ENCODE measurements around the gene GPR183.
A peak's percentile ranks its signal among the peaks of the same experiment; 100 is the strongest.

Gene GPR183

DNA sequence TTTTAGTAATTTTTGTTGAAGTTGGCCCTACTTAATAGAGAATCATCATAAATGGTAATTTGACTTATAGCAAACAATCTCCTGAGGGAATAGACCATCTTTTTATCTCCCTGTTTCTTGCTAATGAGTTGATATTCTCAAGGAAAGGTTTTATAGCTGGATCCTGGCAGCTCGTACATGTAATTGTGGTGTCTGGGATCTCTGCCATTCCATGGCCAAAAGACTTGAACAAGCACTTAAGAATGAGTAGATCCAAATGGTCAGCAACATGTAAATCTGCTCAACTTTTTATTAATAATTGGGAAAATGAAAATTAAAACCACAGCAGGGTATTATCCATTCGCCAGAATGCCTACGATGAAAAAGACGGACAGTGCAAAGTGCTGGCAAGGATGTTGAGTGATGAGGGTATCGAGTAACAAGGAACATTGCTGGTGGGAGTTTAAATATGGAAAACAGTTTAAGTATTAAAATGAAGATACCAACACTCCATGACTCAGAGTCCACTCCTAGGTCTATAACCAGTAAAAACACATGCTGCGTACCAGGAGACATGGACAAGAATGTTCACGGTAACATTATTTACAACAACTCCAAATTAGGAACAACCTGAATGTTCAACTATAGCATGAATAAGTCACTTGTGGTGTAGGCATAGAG is 43.9 kb downstream of the GPR183 start:
- peaks cover 3% of the 10 kb centered on the region for H3K36me3 ChIP-seq (ENCODE audit: control insufficient read depth, insufficient read depth, low read length)
- TF ChIP-seq, protein P1, sequence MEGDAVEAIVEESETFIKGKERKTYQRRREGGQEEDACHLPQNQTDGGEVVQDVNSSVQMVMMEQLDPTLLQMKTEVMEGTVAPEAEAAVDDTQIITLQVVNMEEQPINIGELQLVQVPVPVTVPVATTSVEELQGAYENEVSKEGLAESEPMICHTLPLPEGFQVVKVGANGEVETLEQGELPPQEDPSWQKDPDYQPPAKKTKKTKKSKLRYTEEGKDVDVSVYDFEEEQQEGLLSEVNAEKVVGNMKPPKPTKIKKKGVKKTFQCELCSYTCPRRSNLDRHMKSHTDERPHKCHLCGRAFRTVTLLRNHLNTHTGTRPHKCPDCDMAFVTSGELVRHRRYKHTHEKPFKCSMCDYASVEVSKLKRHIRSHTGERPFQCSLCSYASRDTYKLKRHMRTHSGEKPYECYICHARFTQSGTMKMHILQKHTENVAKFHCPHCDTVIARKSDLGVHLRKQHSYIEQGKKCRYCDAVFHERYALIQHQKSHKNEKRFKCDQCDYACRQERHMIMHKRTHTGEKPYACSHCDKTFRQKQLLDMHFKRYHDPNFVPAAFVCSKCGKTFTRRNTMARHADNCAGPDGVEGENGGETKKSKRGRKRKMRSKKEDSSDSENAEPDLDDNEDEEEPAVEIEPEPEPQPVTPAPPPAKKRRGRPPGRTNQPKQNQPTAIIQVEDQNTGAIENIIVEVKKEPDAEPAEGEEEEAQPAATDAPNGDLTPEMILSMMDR (IDR thresholded peaks at IDR 0.05; ENCODE audit: insufficient read depth, low read length, poor library complexity, severe bottlenecking), result no peak
- no peaks in the 10 kb centered on the region for H3K27me3 ChIP-seq (replicated peaks; ENCODE audit: control insufficient read depth, insufficient read depth, low read length)

GRCh38 chr13:99261059-99261458 is 46.1 kb downstream of the GPR183 start:
- TF ChIP-seq, protein P1 (IDR thresholded peaks at IDR 0.05; ENCODE audit: insufficient read depth, low read length, poor library complexity, severe bottlenecking), result no peak
- no peak for DNase-seq (ENCODE audit: extremely low read depth, insufficient read length)
- Histone ChIP-seq H3K36me3 (ENCODE audit: control insufficient read depth, insufficient read depth, low read length) (peaks cover 2% of the 10 kb centered on the region), H3K27me3 (replicated peaks; ENCODE audit: control insufficient read depth, insufficient read depth, low read length) (no peaks in the 10 kb centered on the region), H3K4me3 (replicated peaks; ENCODE audit: low read depth, low read length) (no peak overlapping the region)

More for the DNA sequence above, 43.9 kb downstream of the GPR183 start:
- H3K4me3 ChIP-seq (replicated peaks; ENCODE audit: low read depth, low read length), result no peak overlapping the region
- no peak for DNase-seq (ENCODE audit: extremely low read depth, insufficient read length)

DNA sequence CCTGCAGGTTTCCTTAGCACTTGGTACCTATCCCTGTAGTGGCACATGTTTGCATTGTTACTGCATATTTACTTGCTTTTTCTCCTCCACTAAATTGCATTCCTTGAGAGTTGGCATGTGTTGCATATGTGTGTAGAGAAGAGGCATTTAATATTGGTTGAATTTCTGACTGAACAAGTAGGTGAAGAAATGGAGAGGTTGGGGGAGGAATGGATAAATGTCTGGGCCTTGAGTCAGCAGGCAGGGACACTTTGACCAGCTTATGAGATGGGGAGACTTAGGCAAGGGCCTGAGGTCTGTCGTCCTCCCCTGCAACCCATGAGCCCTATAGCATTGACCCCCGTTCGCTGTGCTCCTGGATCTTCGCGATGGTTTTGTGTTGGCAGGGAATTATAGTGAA is 47.0 kb downstream of the GPR183 start:
- Histone ChIP-seq H3K4me3 (replicated peaks; ENCODE audit: low read depth, low read length) (no peak overlapping the region), H3K36me3 (ENCODE audit: control insufficient read depth, insufficient read depth, low read length) (peaks cover 3% of the 10 kb centered on the region), H3K27me3 (replicated peaks; ENCODE audit: control insufficient read depth, insufficient read depth, low read length) (no peaks in the 10 kb centered on the region)
- no peak for DNase-seq (ENCODE audit: extremely low read depth, insufficient read length)
- TF ChIP-seq, protein P1 (IDR thresholded peaks at IDR 0.05; ENCODE audit: insufficient read depth, low read length, poor library complexity, severe bottlenecking), result no peak

GRCh38 chr13:99258946-99259345 is 48.3 kb downstream of the GPR183 start:
- peaks cover 6% of the 10 kb centered on the region for H3K36me3 ChIP-seq (ENCODE audit: control insufficient read depth, insufficient read depth, low read length)
- no peaks in the 10 kb centered on the region for H3K27me3 ChIP-seq (replicated peaks; ENCODE audit: control insufficient read depth, insufficient read depth, low read length)
- H3K4me3 ChIP-seq (replicated peaks; ENCODE audit: low read depth, low read length), result no peak overlapping the region
- TF ChIP-seq, protein P1 (IDR thresholded peaks at IDR 0.05; ENCODE audit: insufficient read depth, low read length, poor library complexity, severe bottlenecking), result no peak
- DNase-seq (ENCODE audit: extremely low read depth, insufficient read length), result peak; percentile 64

DNA sequence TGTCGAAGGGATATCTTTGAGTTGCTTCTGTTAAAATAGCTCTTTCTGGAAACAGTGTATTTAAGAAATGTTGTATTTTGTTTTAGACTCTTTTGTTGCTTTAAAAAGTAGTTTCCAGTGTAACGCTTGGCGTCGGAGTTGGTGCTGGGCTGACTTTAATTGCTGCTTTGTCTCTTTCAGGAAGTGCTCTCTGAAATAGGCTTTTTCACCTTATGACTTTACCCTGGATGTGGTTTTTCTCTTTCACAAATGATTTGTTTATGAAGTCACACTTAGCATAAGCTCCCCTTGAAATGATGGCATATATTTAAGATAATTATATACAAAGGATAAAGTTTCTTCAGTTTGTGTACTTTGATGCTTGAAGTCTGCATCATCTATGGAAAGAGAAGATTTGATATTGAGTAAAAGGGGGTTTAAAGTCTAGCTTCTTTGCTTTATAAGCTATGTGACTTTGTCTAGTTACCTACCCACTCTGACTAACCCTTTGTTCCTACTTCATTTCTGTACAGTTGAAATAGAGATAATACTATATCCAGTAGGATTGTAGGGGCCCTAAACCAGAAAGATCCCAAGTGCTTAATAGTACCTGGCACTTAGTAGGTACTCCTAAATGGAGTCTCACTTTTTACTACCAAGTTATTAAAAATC is 48.9 kb downstream of the GPR183 start, which contains the start of gene GPR18:
GPR18 (minus strand) TSS at position 170 of the 651 bp plus-strand sequence. CDS start 2,507 bp downstream, outside the sequence.
- peaks cover 6% of the 10 kb centered on the region; the same call in 1 of the 2 replicates for H3K36me3 ChIP-seq (ENCODE audit: control insufficient read depth, insufficient read depth, low read length)
- TF ChIP-seq, protein P1 (IDR thresholded peaks at IDR 0.05; ENCODE audit: insufficient read depth, low read length, poor library complexity, severe bottlenecking), result no peak
- no peaks in the 10 kb centered on the region for H3K27me3 ChIP-seq (replicated peaks; ENCODE audit: control insufficient read depth, insufficient read depth, low read length)
- H3K4me3 ChIP-seq (replicated peaks; ENCODE audit: low read depth, low read length), result no peak within 1 kb of the TSS
- no peak for DNase-seq (ENCODE audit: extremely low read depth, insufficient read length)
